GM18520 (cell line): ENCODE measurements around the gene HSPB6.

Experiments
- ATAC-seq: cut with Tn5 transposase; IDR thresholded peaks from one replicate; pipeline ENCODE4 v1.9.1; 2021; ENCODE audit not compliant: unreplicated experiment

HSPB6 gene

GRCh38 chr19:35767288-35768081 is 10.7 kb upstream of the HSPB6 start:
- ATAC-seq = no peak

DNA sequence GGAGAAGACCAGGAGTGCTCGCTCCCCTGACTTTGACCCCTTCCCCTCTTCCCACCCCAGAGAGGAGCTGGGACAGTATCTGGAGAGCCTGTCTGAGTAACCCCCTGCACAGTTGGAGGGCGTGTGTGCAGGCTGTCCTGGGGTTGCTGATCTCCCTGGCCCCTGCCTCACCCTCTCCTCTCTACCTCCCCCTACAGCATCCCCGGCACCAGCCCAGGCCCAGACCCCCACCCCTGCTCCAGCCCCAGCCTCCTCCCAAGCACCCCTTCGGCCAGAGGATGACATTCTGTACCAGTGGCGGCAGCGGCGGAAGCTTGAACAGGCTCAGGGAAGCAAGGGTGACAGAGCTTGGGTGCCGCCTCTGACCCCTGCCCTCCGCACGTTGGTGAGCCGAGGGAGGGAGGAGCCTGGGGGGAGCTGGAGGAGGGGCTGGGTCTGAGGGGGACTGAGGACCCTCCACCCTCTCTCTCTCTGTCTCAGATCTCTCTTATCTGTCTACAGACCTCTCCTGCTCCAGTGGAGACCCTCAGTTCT is 9.8 kb upstream of the HSPB6 start:
- ATAC-seq = no peak

GRCh38 chr19:35764432-35765315 is 7.8 kb upstream of the HSPB6 start:
- no peak for ATAC-seq

GRCh38 chr19:35760711-35761349 is 4.0 kb upstream of the HSPB6 start:
- no peak for ATAC-seq

GRCh38 chr19:35759697-35760096 is 2.9 kb upstream of the HSPB6 start:
- no peak for ATAC-seq

- ATAC-seq = peak; percentile 98
Measured at GRCh38 chr19:35757749-35758608, 1.1 kb upstream of the HSPB6 start, which contains the start of gene PROSER3. Gene PROSER3, plus strand, starts transcription at chr19:35758176. Its CDS starts 40 bp downstream, at chr19:35758216.

DNA sequence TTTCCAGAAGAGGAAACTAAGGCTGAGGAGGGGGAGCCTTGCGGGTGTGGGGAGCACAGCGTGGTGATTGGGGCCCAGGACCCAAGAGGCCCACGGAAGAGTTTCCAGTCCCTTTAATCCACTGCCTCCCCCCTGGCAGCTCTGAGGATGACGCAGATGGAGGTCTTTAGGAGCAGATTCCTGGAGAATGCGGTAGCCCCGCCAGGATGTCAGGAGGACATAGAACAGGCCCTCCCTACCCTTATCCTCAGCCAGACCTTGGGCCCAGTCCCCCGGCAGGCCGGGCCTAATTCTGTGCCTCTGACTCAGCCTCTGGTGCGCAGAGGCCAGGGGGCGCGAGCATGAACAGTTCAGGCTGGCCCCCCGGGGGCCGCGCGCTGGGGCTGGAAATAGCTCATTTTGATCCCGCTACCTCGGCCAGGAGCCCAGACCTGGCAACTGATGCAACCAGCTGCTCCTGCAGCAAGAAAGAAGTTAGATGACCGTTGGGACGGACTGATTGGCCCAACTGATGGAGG is 461 bp upstream of the HSPB6 start:
- ATAC-seq = no peak

GRCh38 chr19:35755550-35756376 is 1.1 kb downstream of the HSPB6 start:
- ATAC-seq = no peak

DNA sequence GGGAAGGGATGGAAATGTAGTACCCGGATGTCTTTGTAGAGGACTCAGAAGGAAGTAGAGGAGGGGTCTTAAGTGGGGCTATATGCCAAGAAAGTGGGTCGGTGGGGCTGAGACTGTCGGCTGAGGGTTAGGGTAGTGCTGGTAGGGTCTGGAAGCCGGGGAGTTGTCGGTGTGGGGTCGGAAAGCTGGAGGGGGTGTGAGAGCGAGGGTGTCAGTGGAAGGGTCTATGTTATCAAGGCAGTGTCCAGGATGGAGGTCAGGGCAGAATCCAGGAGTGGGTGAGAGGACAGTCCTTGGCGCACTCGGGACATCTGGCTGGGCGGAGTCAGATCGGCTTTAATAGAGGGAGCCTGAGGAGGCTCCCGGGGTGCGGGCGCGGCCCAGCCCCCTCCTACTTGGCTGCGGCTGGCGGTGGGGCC is 1.7 kb downstream of the HSPB6 start:
- ATAC-seq = no peak

DNA sequence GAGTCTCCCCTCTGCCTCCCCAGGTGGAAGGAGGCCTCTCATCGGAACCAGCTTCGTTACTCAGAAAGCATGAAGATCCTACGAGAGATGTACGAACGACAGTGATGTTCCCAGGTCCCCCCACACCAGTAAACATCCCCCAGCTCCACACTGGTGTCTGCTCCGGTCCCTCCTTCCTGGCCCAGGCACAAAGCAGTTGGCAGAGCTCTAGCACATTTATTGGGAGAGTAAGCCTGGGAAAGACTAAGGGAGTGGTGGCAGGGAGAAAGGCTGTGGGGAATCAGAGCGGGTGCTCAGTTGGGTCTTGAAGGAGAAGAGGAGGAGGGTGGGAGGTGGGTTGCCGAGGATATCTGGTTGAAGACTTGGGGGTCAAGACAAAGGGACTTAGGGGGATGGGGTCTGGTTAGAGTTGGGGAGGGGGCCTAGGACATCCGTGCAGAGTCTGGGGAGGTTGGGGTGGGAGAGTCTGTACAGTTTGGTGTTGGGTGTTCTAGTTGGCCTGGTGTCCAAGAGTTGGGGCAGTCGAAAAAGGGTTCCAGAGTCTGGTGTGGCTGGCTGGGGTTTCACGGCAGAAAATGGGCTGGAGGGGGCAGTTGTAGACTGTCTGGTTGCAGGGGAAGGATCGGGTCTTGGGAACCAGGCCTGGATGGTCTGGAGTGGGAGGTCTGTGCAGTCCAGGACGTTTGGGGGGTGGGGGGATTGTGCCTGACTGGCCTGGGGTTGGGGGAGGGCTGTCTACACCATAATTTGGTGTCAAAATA is 2.3 kb downstream of the HSPB6 start:
- no peak for ATAC-seq

DNA sequence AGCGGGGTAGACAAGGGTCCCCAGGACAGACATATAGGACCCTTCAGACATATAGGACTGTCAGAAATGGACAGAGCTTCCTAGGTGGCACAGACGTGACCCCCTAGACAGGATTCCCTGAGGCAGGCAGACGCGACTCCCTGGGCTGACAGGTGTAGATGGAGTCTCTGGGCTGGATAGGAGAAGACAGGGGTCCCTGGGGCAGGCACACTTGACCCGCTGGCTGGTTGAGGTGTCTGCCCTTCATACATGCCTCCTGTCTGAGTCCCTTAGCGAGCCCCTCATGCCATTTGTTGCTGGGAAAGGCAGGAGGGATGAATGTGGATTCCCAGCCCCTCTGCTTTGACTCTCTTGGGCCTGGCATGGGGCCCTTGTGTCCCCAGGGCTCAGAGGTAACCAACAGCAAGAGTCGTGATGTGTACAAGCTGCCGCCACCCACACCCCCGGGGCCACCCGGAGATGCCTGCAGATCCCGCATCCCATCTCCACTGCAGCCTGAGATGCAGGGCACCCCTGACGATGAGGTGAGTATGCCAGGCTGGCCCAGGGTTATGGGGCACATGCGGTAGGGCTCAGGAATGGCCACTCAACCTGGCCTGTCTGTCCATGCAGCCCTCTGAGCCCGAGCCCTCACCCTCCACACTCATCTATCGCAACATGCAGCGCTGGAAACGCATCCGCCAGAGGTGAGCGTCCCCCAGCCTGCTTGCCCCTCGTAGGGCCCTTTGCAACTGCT is 3.0 kb downstream of the HSPB6 start:
- ATAC-seq = no peak

GRCh38 chr19:35752746-35753350 is 4.0 kb downstream of the HSPB6 start:
- ATAC-seq = no peak

GRCh38 chr19:35751839-35752745 is 4.7 kb downstream of the HSPB6 start:
- ATAC-seq = no peak

GRCh38 chr19:35750167-35750566 is 6.7 kb downstream of the HSPB6 start:
- ATAC-seq = no peak

- peak; percentile 71 for ATAC-seq
Measured at GRCh38 chr19:35748106-35749020, 8.5 kb downstream of the HSPB6 start, which contains the start of gene LIN37. Gene LIN37, plus strand, starts transcription at chr19:35748576. Its CDS starts 149 bp downstream, at chr19:35748725.
